BE2C (cell line): Measurements from ENCODE around the gene IRX4.

Source experiments
- DNase-seq: peaks from one replicate; pipeline ENCODE4 v3.0.0-alpha.2; 2020
- H3K27me3 ChIP-seq: fragments of 250-450 bp; sonication (Bioruptor Pico); 2 replicates; pipeline ENCODE4 v1.5.1; 2020; ENCODE audit warnings: mild to moderate bottlenecking
- H3K36me3 ChIP-seq: fragments of 250-450 bp; sonication (Bioruptor Pico); 2 replicates; pipeline ENCODE4 v1.5.1; 2020; ENCODE audit warnings: mild to moderate bottlenecking
- H3K4me1 ChIP-seq: fragments of 250-450 bp; sonication (Bioruptor Pico); 2 replicates; pipeline ENCODE4 v1.5.1; 2020
- H3K4me3 ChIP-seq: 2 replicates; pipeline ENCODE4 v1.5.1; 2011; ENCODE audit warnings: low read depth, low read length
- H3K9me3 ChIP-seq: fragments of 250-450 bp; sonication (Bioruptor Pico); 2 replicates; pipeline ENCODE4 v1.5.1; 2020
- CTCF ChIP-seq: IDR thresholded peaks from 2 replicates; pipeline ENCODE4 v1.5.1; 2012; ENCODE audit warnings: mild to moderate bottlenecking, low read depth, low read length

Gene IRX4

GRCh38 chr5:1865948-1866347 lies 16.8 kb downstream of the IRX4 start:
- H3K27me3 ChIP-seq, result peaks cover 73% of the 10 kb centered on the region
- no peaks in the 10 kb centered on the region for H3K9me3 ChIP-seq
- TF ChIP-seq CTCF, result no peak
- H3K4me3 ChIP-seq, result no peak overlapping the region
- DNase-seq, result no peak
- H3K4me1 ChIP-seq, result no peaks in the 10 kb centered on the region
- H3K36me3 ChIP-seq, result no peaks in the 10 kb centered on the region

- Histone ChIP-seq H3K4me1 (no peaks in the 10 kb centered on the region), H3K36me3 (no peaks in the 10 kb centered on the region), H3K4me3 (no peak overlapping the region), H3K27me3 (peaks cover 73% of the 10 kb centered on the region), H3K9me3 (no peaks in the 10 kb centered on the region)
- DNase-seq, result no peak
- TF ChIP-seq CTCF, result no peak
Observed at GRCh38 chr5:1865486-1865885, 17.2 kb downstream of the IRX4 start.

- TF ChIP-seq CTCF, result no peak
- Histone ChIP-seq H3K4me3 (no peak overlapping the region), H3K9me3 (no peaks in the 10 kb centered on the region), H3K27me3 (peaks cover 73% of the 10 kb centered on the region), H3K36me3 (no peaks in the 10 kb centered on the region), H3K4me1 (no peaks in the 10 kb centered on the region)
- DNase-seq, result no peak
Observed at GRCh38 chr5:1864896-1865440, 17.8 kb downstream of the IRX4 start.

- no peak overlapping the region for H3K4me3 ChIP-seq
- no peaks in the 10 kb centered on the region for H3K9me3 ChIP-seq
- DNase-seq, result no peak
- H3K4me1 ChIP-seq, result no peaks in the 10 kb centered on the region
- no peak for TF ChIP-seq CTCF
- H3K36me3 ChIP-seq, result no peaks in the 10 kb centered on the region
- H3K27me3 ChIP-seq, result peaks cover 53% of the 10 kb centered on the region
Observed at GRCh38 chr5:1860949-1861348, 21.8 kb downstream of the IRX4 start.

- TF ChIP-seq CTCF, result no peak
- H3K4me1 ChIP-seq, result no peaks in the 10 kb centered on the region
- H3K4me3 ChIP-seq, result no peak overlapping the region
- peaks cover 53% of the 10 kb centered on the region for H3K27me3 ChIP-seq
- no peaks in the 10 kb centered on the region for H3K36me3 ChIP-seq
- DNase-seq, result no peak
- H3K9me3 ChIP-seq, result no peaks in the 10 kb centered on the region
Observed at GRCh38 chr5:1860021-1860610, 22.6 kb downstream of the IRX4 start.

GRCh38 chr5:1859099-1859498 lies 23.6 kb downstream of the IRX4 start:
- no peaks in the 10 kb centered on the region for H3K36me3 ChIP-seq
- H3K4me3 ChIP-seq, result no peak overlapping the region
- H3K9me3 ChIP-seq, result no peaks in the 10 kb centered on the region
- no peak for DNase-seq
- TF ChIP-seq CTCF, result no peak
- H3K27me3 ChIP-seq, result peaks cover 53% of the 10 kb centered on the region
- H3K4me1 ChIP-seq, result no peaks in the 10 kb centered on the region
